ENCODE data around the gene PARG.

- no peak for TF ChIP-seq CTCF (IDR thresholded peaks at IDR 0.05)
- TF ChIP-seq JUN (CRISPR knock-in tag; IDR thresholded peaks at IDR 0.05), result no peak
- TF ChIP-seq ZNF232 (CRISPR knock-in tag; IDR thresholded peaks at IDR 0.05), result no peak
- no peak for TF ChIP-seq ZNF512 (CRISPR knock-in tag; IDR thresholded peaks at IDR 0.05; ENCODE audit: borderline replicate concordance)
- no peak for TF ChIP-seq E2F4 (CRISPR knock-in tag; IDR thresholded peaks at IDR 0.05; ENCODE audit: borderline replicate concordance, low read depth)
- no peak for TF ChIP-seq TEAD4 (CRISPR knock-in tag; IDR thresholded peaks at IDR 0.05)
- TF ChIP-seq MAX (CRISPR knock-in tag; IDR thresholded peaks at IDR 0.05), result no peak
- TF ChIP-seq SMAD3 (CRISPR knock-in tag; IDR thresholded peaks at IDR 0.05; ENCODE audit: borderline replicate concordance), result no peak
- no peak for TF ChIP-seq FOXJ3 (CRISPR knock-in tag; IDR thresholded peaks at IDR 0.05; ENCODE audit: borderline replicate concordance)
- no peak for TF ChIP-seq FOXK1 (CRISPR knock-in tag; IDR thresholded peaks at IDR 0.05)
- TF ChIP-seq NFATC4 (CRISPR knock-in tag; IDR thresholded peaks at IDR 0.05), result no peak
Observed at GRCh38 chr10:49837685-49838084, 104.1 kb downstream of the PARG start.
